B cell (primary cell): ENCODE data around the gene MTHFD1L. TPM values are rescaled to one million over a fixed set of nuclear protein-coding genes. Genes with fewer than 3 reads are reported as not detected.
"Not testable (repeated sequence)": the region's sequence is repeated elsewhere in the genome, so short reads cannot be mapped to it uniquely, and the experiment has no call there.

Source experiments
- ATAC-seq: fragments of 200-7000 bp; cut with Tn5 transposase; one replicate; pipeline ENCODE4 v1.10.0; 2021; ENCODE audit warnings: low read depth, mild to moderate bottlenecking, moderate number of reproducible peaks, moderate library complexity
- CTCF ChIA-PET: fragments of 350-600 bp; sonication (Branson Sonifier 250); formaldehyde crosslinking; loops from one replicate; lab custom pipeline; 2021; ENCODE audit warnings: antibody characterized with exemption, inconsistent platforms; lab: Charles Lee
- POLR2A ChIA-PET: fragments of 350-600 bp; sonication (Branson Sonifier 250); formaldehyde crosslinking; loops from one replicate; lab custom pipeline; 2021; ENCODE audit warnings: antibody characterized with exemption; lab: Charles Lee
- DNase-seq: peaks from one replicate; pipeline ENCODE4 v3.0.0; 2013
- H2AFZ ChIP-seq: 2 replicates; pipeline ENCODE4 v1.6.1; 2012; ENCODE audit warnings: mild to moderate bottlenecking, low read depth, low read length; ENCODE audit not compliant: insufficient read depth, poor library complexity, severe bottlenecking
- H3K27ac ChIP-seq, 2 donors: 1 replicate in 1 of 2; 2 replicates in 1 of 2; pipeline ENCODE4 v1.5.1; 2012 to 2013; ENCODE audit warnings: low read length in 2 of 2, mild to moderate bottlenecking in 2 of 2, moderate library complexity in 1 of 2
- H3K27me3 ChIP-seq, 4 experiments: fragments of 200-600 bp in 1 of 4; sonication (generic) in 1 of 4; replicated peaks in 1 of 4; 1 replicate in 2 of 4; 2 replicates in 2 of 4; pipeline versions ENCODE4 v1.6.1 to v1.7.0; 2013 to 2016; ENCODE audit warnings: low read length in 3 of 4, mild to moderate bottlenecking in 2 of 4, mixed read lengths in 1 of 4, moderate library complexity in 1 of 4; ENCODE audit not compliant: insufficient read depth in 4 of 4, control insufficient read depth in 3 of 4; ENCODE audit errors: control extremely low read depth in 1 of 4
- H3K36me3 ChIP-seq, 2 experiments: replicated peaks in 1 of 2; 1 replicate in 1 of 2; 2 replicates in 1 of 2; pipeline versions ENCODE4 v1.6.1 to v1.7.1; 2013; ENCODE audit warnings: low read length in 1 of 2; ENCODE audit not compliant: insufficient read depth in 2 of 2, control insufficient read depth in 1 of 2; ENCODE audit errors: control extremely low read depth in 1 of 2, extremely low read depth in 1 of 2
- H3K4me1 ChIP-seq, 2 donors: fragments of 200-600 bp in 1 of 2; sonication (generic) in 1 of 2; 1 replicate in 1 of 2; 2 replicates in 1 of 2; pipeline versions ENCODE4 v1.5.1 to v1.6.1; 2013 to 2017; ENCODE audit warnings: low read length in 2 of 2; ENCODE audit not compliant: control insufficient read depth in 2 of 2, insufficient read depth in 2 of 2
- H3K4me2 ChIP-seq: replicated peaks from 2 replicates; pipeline ENCODE3; 2012; ENCODE audit warnings: mild to moderate bottlenecking, low read depth, low read length; ENCODE audit not compliant: poor library complexity, severe bottlenecking
- H3K4me3 ChIP-seq, 5 experiments: fragments of 200-600 bp in 1 of 5; sonication (generic) in 1 of 5; 1 replicate in 3 of 5; 2 replicates in 2 of 5; pipeline versions ENCODE4 v1.5.1 to v1.7.0; 2011 to 2016; ENCODE audit warnings: low read length in 4 of 5, mild to moderate bottlenecking in 4 of 5, low read depth in 2 of 5, control low read depth in 1 of 5, moderate library complexity in 1 of 5; ENCODE audit not compliant: insufficient read depth in 1 of 5; ENCODE audit errors: control extremely low read depth in 1 of 5, extremely low read depth in 1 of 5
- H3K79me2 ChIP-seq: fragments of 200-600 bp; sonication (generic); one replicate; pipeline ENCODE4 v1.6.0; 2016; ENCODE audit warnings: low read length; ENCODE audit not compliant: control insufficient read depth, insufficient read depth
- H3K9ac ChIP-seq: fragments of 200-600 bp; sonication (generic); 2 replicates; pipeline ENCODE4 v1.6.1; 2017; ENCODE audit warnings: mild to moderate bottlenecking, low read length, moderate library complexity
- H3K9me3 ChIP-seq, 3 donors: one replicate each; pipeline versions ENCODE4 v1.6.1 to v1.7.1; 2013; ENCODE audit warnings: low read length in 2 of 3; ENCODE audit not compliant: control insufficient read depth in 2 of 3, insufficient read depth in 1 of 3; ENCODE audit errors: control extremely low read depth in 1 of 3
- H4K20me1 ChIP-seq: 2 replicates; pipeline ENCODE4 v1.6.0; 2012; ENCODE audit warnings: mild to moderate bottlenecking, low read length; ENCODE audit not compliant: insufficient read depth, control insufficient read depth, poor library complexity, severe bottlenecking
- H3K27ac Mint-ChIP-seq: one replicate; pipeline ENCODE4 v1.8.0; 2021; ENCODE audit warnings: mixed read lengths
- H3K27me3 Mint-ChIP-seq: one replicate; pipeline ENCODE4 v1.8.0; 2021; ENCODE audit warnings: mixed read lengths
- H3K4me1 Mint-ChIP-seq: one replicate; pipeline ENCODE4 v1.8.0; 2021; ENCODE audit warnings: mixed read lengths
- H3K4me3 Mint-ChIP-seq: one replicate; pipeline ENCODE4 v1.8.0; 2021; ENCODE audit warnings: mixed read lengths
- H3K9me3 Mint-ChIP-seq: one replicate; pipeline ENCODE4 v1.8.0; 2022; ENCODE audit warnings: mixed read lengths; ENCODE audit not compliant: insufficient read depth
- EZH2 ChIP-seq: IDR thresholded peaks from 2 replicates; pipeline ENCODE4 v1.6.1; 2012; ENCODE audit warnings: borderline replicate concordance, low read depth, mild to moderate bottlenecking, moderate library complexity, low read length; ENCODE audit not compliant: insufficient read depth, poor library complexity, severe bottlenecking
- WGBS: methylation state at CpG from one replicate; pipeline ENCODE4 v1.1.5; 2013; ENCODE audit warnings: missing lambda C conversion rate; ENCODE audit not compliant: insufficient coverage; 5-methylcytosine and 5-hydroxymethylcytosine counted together
- intact Hi-C: fragments of 100-400 bp; cut with micrococcal nuclease; formaldehyde crosslinking; loops from one replicate; pipeline ENCODE4 v1.10.0; 2022
- polyA plus RNA-seq: library from polyadenylated mRNA; depleted of rRNA; stranded (reverse); fragments of >200 nt; gene quantifications from 2 replicates; pipeline ENCODE4 v1.2.3, GENCODE V29; 2012
- total RNA-seq, 2 donors: library from RNA; stranded (reverse); fragments of 120-200 nt in 1 of 2; gene quantifications; 1 replicate in 1 of 2; 2 replicates in 1 of 2; pipeline versions ENCODE4 v1.2.3 to v1.2.4, GENCODE V29; 2013 to 2022
- TF ChIP-seq, protein P1 (sequence below): fragments of 200-600 bp; IDR thresholded peaks from one replicate; pipeline ENCODE4 v1.8.0; 2022; ENCODE audit warnings: antibody characterized with exemption, mild to moderate bottlenecking

MTHFD1L gene
- total and polyA plus RNA-seq, 2 donors (not counting 1 experiment from before 2014, with no cell fraction given) = 2.9 to 16.1 TPM

DNA sequence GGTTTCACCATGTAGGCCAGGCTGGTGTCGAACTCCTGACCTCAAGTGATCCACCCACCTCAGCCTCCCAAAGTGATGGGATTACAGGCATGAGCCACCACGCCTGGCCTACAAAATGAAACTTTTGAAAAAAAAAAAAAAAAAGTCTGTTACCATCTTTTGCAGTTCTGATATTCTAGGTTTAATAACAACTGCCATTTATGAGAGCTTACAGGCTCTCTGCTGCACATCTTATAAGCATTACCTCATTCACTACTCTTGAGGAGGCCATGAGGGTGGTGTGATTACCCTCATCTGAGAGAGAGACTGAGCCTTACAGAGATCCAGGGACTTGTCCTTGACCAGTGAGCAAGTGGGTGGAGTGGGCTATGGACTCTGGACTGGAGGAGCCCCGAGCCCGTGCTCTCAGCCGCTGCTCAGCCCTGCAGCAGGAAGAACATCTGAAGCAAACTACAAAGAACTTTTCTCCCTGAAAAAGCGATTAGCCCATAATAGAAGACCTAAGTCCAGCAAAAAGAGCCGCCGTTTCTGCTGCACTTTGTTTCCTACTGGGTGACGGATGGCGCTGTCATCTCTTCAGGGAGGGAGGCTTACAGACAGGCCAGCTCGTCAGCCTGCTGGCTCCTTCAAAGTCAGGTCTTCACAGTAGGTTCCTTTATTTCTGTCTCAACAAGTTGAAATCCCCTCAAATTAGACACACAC lies 254.5 kb downstream of the MTHFD1L start:
- no peaks in the 10 kb centered on the region for H3K79me2 ChIP-seq
- no peak overlapping the region for H3K4me2 ChIP-seq
- ChIA-PET POLR2A (no interaction called here), CTCF (no interaction called here)
- no peaks in the 10 kb centered on the region for H3K36me3 ChIP-seq
- no peak overlapping the region for H3K27ac ChIP-seq
- no peaks in the 10 kb centered on the region for H3K9me3 ChIP-seq
- no peaks in the 10 kb centered on the region for H4K20me1 ChIP-seq
- H3K27ac Mint-ChIP-seq = no peak overlapping the region
- H3K9ac ChIP-seq = no peak overlapping the region
- H3K4me3 Mint-ChIP-seq = no peak overlapping the region
- TF ChIP-seq, protein P1, sequence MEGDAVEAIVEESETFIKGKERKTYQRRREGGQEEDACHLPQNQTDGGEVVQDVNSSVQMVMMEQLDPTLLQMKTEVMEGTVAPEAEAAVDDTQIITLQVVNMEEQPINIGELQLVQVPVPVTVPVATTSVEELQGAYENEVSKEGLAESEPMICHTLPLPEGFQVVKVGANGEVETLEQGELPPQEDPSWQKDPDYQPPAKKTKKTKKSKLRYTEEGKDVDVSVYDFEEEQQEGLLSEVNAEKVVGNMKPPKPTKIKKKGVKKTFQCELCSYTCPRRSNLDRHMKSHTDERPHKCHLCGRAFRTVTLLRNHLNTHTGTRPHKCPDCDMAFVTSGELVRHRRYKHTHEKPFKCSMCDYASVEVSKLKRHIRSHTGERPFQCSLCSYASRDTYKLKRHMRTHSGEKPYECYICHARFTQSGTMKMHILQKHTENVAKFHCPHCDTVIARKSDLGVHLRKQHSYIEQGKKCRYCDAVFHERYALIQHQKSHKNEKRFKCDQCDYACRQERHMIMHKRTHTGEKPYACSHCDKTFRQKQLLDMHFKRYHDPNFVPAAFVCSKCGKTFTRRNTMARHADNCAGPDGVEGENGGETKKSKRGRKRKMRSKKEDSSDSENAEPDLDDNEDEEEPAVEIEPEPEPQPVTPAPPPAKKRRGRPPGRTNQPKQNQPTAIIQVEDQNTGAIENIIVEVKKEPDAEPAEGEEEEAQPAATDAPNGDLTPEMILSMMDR = no peak
- no peak for TF ChIP-seq EZH2
- no peak overlapping the region for H2AFZ ChIP-seq
- intact Hi-C loops = no loop called here
- no peaks in the 10 kb centered on the region for H3K4me1 ChIP-seq
- H3K4me3 ChIP-seq = no peak overlapping the region
- no peaks in the 10 kb centered on the region for H3K27me3 ChIP-seq
- H3K9me3 Mint-ChIP-seq = peaks cover 2% of the 10 kb centered on the region
- DNase-seq (no peak), ATAC-seq (no peak)
- H3K27me3 Mint-ChIP-seq = no peaks in the 10 kb centered on the region
- WGBS = 90% methylated on average over 9 of the region's 11 CpGs
- H3K4me1 Mint-ChIP-seq = peaks cover 3% of the 10 kb centered on the region

DNA sequence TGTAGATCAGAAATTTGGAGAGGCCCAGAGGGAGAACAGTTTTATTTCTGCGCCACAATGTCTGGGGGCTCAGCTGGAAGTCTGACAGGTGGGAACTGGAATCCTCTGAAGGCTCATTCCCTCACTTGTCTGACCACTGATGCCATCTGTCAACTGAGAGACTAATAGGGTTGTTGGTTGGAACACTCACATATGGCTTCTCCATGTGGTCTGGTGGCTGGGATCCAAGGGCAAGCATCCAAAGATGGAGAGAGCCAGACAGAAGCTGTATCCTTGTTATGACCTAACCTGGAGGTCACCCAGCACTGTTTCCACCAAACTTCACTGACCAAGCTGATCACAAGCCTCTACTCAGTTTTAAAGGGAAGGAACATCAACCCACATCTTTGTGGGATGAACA lies 256.4 kb downstream of the MTHFD1L start:
- Histone ChIP-seq H3K79me2 (no peaks in the 10 kb centered on the region), H3K36me3 (no peaks in the 10 kb centered on the region), H2AFZ (no peak overlapping the region), H3K4me2 (no peak overlapping the region), H3K4me3 (no peak overlapping the region), H3K9me3 (no peaks in the 10 kb centered on the region), H3K27me3 (no peaks in the 10 kb centered on the region), H3K27ac (no peak overlapping the region), H3K9ac (no peak overlapping the region), H3K4me1 (no peaks in the 10 kb centered on the region), H4K20me1 (no peaks in the 10 kb centered on the region)
- no peak for DNase-seq
- H3K4me1 Mint-ChIP-seq = peaks cover 3% of the 10 kb centered on the region
- WGBS = no CpG with 5 or more reads among the region's 1 CpG
- no peak for ATAC-seq
- no peak overlapping the region for H3K27ac Mint-ChIP-seq
- H3K9me3 Mint-ChIP-seq = peaks cover 2% of the 10 kb centered on the region
- intact Hi-C loops = no loop called here
- CTCF ChIA-PET = no interaction called here
- no peak overlapping the region for H3K4me3 Mint-ChIP-seq
- POLR2A ChIA-PET = no interaction called here
- TF ChIP-seq EZH2 = no peak
- TF ChIP-seq, protein P1 = no peak
- H3K27me3 Mint-ChIP-seq = no peaks in the 10 kb centered on the region

DNA sequence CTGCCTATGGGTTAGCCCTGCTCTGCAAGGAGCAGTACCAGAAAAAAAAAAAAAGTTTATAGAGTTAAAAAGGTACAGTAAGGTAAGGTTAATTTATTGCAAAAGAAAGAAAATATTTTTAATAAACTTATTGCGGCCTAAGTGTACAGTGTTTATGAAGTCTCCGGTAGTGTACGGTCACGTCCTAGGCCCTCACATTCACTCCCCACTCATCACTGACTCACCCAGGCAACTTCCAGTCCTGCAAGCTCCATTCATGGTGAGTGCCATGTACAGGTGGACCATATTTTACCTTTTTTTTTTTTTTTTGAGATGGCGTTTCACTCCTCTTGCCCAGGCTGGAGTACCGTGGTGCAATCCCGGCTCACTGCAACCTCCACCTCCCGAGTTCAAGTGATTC lies 258.1 kb downstream of the MTHFD1L start:
- H3K27me3 ChIP-seq, H3K4me3 Mint-ChIP-seq, H2AFZ ChIP-seq, POLR2A ChIA-PET, H3K4me3 ChIP-seq, H3K27ac Mint-ChIP-seq, H3K9me3 Mint-ChIP-seq, H3K4me1 Mint-ChIP-seq, H3K27ac ChIP-seq, intact Hi-C loops, H3K9ac ChIP-seq, H3K36me3 ChIP-seq, H3K4me1 ChIP-seq, ATAC-seq, H3K27me3 Mint-ChIP-seq, H3K4me2 ChIP-seq, H3K79me2 ChIP-seq, H4K20me1 ChIP-seq, DNase-seq, H3K9me3 ChIP-seq: not testable (repeated sequence)
- CTCF ChIA-PET = interaction anchor here (0.6 kb wide), 1 partner anchor 234 kb away, joined by 4 read pairs; no protein-coding TSS in a partner anchor
- WGBS = no CpG with 5 or more reads among the region's 8 CpGs
